Mucosa of descending colon (tissue), 3 donors: ENCODE data around the gene ANO4. TPM values are rescaled to one million over a fixed set of nuclear protein-coding genes. Genes with fewer than 3 reads are reported as not detected.
A peak's percentile ranks its signal among the peaks of the same experiment; 100 is the strongest.
"Not testable (repeated sequence)": the region's sequence is repeated elsewhere in the genome, so short reads cannot be mapped to it uniquely, and the experiment has no call there.

Experiments used
- ATAC-seq: fragments of 200-7000 bp; cut with Tn5 transposase; one replicate; pipeline ENCODE4 v1.9.1; 2020; ENCODE audit warnings: mild to moderate bottlenecking, moderate library complexity
- DNase-seq, 3 donors: peaks; one replicate each; pipeline ENCODE4 v3.0.0-alpha.2; 2020
- H3K36me3 ChIP-seq: fragments of 200-600 bp; one replicate; pipeline ENCODE4 v1.8.0; 2021; ENCODE audit warnings: low read depth, mild to moderate bottlenecking
- H3K4me1 ChIP-seq: fragments of 200-600 bp; one replicate; pipeline ENCODE4 v1.8.0; 2021; ENCODE audit warnings: low read depth, mild to moderate bottlenecking
- H3K4me3 ChIP-seq: fragments of 200-600 bp; one replicate; pipeline ENCODE4 v1.8.0; 2021; ENCODE audit warnings: mild to moderate bottlenecking
- H3K9me3 ChIP-seq: fragments of 200-600 bp; one replicate; pipeline ENCODE4 v1.8.0; 2021; ENCODE audit warnings: mild to moderate bottlenecking
- CTCF ChIP-seq: fragments of 200-600 bp; IDR thresholded peaks from one replicate; pipeline ENCODE4 v1.8.0; 2022; ENCODE audit warnings: antibody characterized with exemption, mild to moderate bottlenecking
- intact Hi-C, 2 donors: fragments of 100-400 bp; cut with DNase I in 1 of 2; cut with micrococcal nuclease in 1 of 2; formaldehyde crosslinking; loops; one replicate each; pipeline versions ENCODE4 v1.11.0 to v1.11.1; 2022; cut with DNase I, micrococcal nuclease
- total RNA-seq, 3 donors: library from RNA; stranded (reverse); fragmentation: NEBNext Ultra II Directional in 2 of 3; extraction: Animal tissue kit (Norgen Biotek cat#: 25700) in 2 of 3; gene quantifications; one replicate each; pipeline versions ENCODE4 v1.2.1 to v1.2.4, GENCODE V29; 2021 to 2023
- donor health status: DM: no; HTN: no; CAD: no; lungs with moderate emphysema.
- donor health status: DM: no; HTN: no; CAD: no.
- donor health status: DM: no; HTN: yes; CAD: no.

The ANO4 gene
- total RNA-seq, 3 donors from 2014 or later, result 0.13 to 1.9 (median 0.14) TPM

DNA sequence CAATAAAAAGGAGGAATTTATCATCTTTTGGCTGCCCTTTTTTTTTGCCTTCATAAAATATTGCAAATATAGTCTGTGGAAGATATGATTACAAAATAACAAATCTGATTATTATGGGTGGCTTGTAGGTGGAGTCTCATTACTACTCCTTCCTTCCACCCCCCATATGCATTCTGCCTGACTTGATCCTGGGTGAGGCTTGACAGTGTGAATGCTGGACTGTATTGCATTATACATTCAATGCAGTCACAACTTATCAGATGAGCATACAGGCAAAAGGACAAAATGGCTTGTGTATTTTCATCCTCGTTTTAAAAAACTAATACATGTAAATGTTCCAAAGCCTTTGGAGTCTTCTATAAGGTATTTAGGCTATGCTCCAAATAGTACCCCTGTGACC lies 186.3 kb downstream of the ANO4 start:
- no peaks in the 10 kb centered on the region for H3K36me3 ChIP-seq
- no peaks in the 10 kb centered on the region for H3K9me3 ChIP-seq
- no peaks in the 10 kb centered on the region for H3K4me1 ChIP-seq
- no peak for DNase-seq
- no peak for TF ChIP-seq CTCF
- no peak for ATAC-seq
- no peak overlapping the region for H3K4me3 ChIP-seq
- intact Hi-C loops, result no loop called here

GRCh38 chr12:100982511-100983183 lies 188.1 kb downstream of the ANO4 start:
- no peak for TF ChIP-seq CTCF
- no peaks in the 10 kb centered on the region for H3K36me3 ChIP-seq
- no peaks in the 10 kb centered on the region for H3K4me1 ChIP-seq
- ATAC-seq (peak; percentile 94), DNase-seq (peak in 1 of 3 donors; percentile 18)
- intact Hi-C loops, result no loop called here
- H3K4me3 ChIP-seq, result no peak overlapping the region
- no peaks in the 10 kb centered on the region for H3K9me3 ChIP-seq

DNA sequence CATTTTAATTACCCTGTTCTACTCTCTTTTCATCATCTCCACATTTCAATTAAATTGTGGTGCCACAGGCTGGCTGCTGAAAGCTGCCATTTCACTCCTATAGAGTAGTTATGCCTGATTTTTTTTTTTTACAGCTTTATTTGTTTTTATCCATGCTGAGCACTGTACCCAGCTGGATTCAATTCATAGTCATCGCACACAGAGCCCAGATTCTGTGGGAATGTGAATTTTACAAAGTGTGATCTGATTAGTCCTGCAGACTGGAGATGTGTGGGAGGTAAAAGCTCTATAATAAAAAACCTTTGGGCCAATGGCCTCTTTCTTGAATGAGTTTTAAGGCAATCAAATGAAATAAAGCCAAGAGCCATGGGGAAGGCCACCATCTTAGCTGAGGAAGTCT lies 190.2 kb downstream of the ANO4 start:
- H3K36me3 ChIP-seq, result no peaks in the 10 kb centered on the region
- no peak overlapping the region for H3K4me3 ChIP-seq
- ATAC-seq, result no peak
- no peaks in the 10 kb centered on the region for H3K9me3 ChIP-seq
- no peak for DNase-seq
- no peak for TF ChIP-seq CTCF
- intact Hi-C loops, result no loop called here
- no peaks in the 10 kb centered on the region for H3K4me1 ChIP-seq

GRCh38 chr12:100986595-100987547 lies 192.3 kb downstream of the ANO4 start:
- H3K4me1 ChIP-seq, result no peaks in the 10 kb centered on the region
- no peak for TF ChIP-seq CTCF
- no peaks in the 10 kb centered on the region for H3K9me3 ChIP-seq
- no peak for DNase-seq
- no peaks in the 10 kb centered on the region for H3K36me3 ChIP-seq
- intact Hi-C loops, result no loop called here
- no peak overlapping the region for H3K4me3 ChIP-seq
- ATAC-seq, result no peak

DNA sequence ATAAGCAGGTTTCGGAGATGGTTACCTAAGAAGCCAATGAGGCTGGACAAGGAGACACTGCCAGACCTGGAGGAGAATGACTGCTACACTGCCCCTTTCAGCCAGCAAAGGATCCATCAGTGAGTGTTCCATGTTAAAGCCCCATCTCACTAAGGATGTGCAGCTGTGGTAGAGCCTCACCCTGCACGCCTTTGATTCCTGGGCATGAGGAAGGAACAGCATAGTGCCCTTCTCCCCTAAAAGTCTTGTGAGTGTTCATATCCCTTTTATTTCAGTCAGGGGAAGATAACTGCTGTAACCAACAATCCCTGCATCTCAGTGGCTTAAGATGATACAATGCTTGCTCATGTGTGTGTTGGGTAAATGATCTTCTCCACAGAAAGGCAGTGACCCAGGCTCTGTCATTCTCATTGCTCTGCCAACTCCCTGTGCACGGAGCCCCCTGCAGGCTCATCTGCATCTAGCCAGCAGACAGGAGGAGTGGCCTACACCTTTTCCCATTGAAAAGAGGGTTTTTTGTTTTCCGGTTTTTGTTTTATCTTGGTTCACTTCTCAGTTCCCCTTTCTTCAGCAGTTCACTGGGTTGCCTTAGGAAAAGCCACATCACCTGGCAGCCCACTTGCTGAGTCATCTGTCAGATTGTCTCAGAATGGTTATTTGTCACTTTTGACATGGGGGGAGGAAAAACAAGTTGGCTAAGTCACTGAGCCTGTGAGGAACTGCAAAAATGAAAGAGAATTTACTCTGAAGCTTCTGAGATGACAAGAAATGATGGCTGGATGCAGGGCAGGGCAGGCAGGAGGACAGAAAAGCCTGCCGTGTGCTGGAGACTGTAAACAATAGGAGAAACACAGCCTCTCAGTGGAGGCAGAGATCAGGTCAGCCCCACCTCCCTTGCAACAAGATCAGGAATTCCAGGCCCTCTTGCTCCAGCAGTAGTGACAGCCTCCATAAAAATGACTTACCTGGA lies 193.3 kb downstream of the ANO4 start:
- no peak for TF ChIP-seq CTCF
- Histone ChIP-seq H3K4me1 (no peaks in the 10 kb centered on the region), H3K36me3 (no peaks in the 10 kb centered on the region), H3K9me3 (no peaks in the 10 kb centered on the region), H3K4me3 (no peak overlapping the region)
- DNase-seq (peak in 1 of 3 donors; percentile 9), ATAC-seq (peak; percentile 47)
- intact Hi-C loops, result no loop called here

DNA sequence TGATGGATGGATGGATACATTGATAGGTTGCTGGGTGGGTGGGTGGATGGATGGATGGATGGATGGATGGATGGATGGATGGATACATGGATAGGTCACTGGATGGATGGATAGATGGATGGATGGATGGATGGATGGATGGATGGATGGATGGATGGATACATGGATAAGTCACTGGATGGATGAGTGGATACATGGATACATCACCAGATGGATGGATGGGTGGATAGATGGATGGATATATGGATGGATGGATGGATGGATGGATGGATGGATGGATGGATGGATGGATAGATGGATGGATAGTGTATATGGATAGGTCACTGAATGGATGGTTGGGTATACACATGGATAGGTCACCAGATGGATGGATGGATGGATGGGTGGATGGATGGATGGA lies 194.9 kb downstream of the ANO4 start:
- H3K36me3 ChIP-seq, result not testable (repeated sequence)

More for the DNA sequence above, 194.9 kb downstream of the ANO4 start:
- ATAC-seq, intact Hi-C loops, H3K4me1 ChIP-seq, DNase-seq, H3K9me3 ChIP-seq, H3K4me3 ChIP-seq: not testable (repeated sequence)
